GM12872 (cell line): ENCODE measurements around the gene CDH4.

Experiments used
- CTCF ChIP-seq: IDR thresholded peaks from 3 replicates; pipeline ENCODE4 v1.5.1; 2011; ENCODE audit warnings: low read depth, mild to moderate bottlenecking, low read length, moderate library complexity; ENCODE audit not compliant: insufficient read depth

CDH4 gene

GRCh38 chr20:61298661-61299060 lies 46.6 kb downstream of the CDH4 start:
- TF ChIP-seq CTCF, result no peak

- no peak for TF ChIP-seq CTCF
Observed at GRCh38 chr20:61299104-61299503, 47.0 kb downstream of the CDH4 start.

GRCh38 chr20:61299618-61300017 lies 47.6 kb downstream of the CDH4 start:
- TF ChIP-seq CTCF, result no peak

- TF ChIP-seq CTCF, result no peak
Observed at GRCh38 chr20:61300293-61300692, 48.2 kb downstream of the CDH4 start.

- no peak for TF ChIP-seq CTCF
Observed at GRCh38 chr20:61300709-61301108, 48.6 kb downstream of the CDH4 start.

GRCh38 chr20:61301711-61302525 lies 49.9 kb downstream of the CDH4 start:
- no peak for TF ChIP-seq CTCF

- TF ChIP-seq CTCF, result no peak
Observed at GRCh38 chr20:61303217-61303616, 51.2 kb downstream of the CDH4 start.

- TF ChIP-seq CTCF, result no peak
Observed at GRCh38 chr20:61303675-61304074, 51.6 kb downstream of the CDH4 start.
